ENCODE data around the gene CDH12. TPM values are rescaled to one million over a fixed set of nuclear protein-coding genes. Genes with fewer than 3 reads are reported as not detected.

Gene CDH12
- polyA plus RNA-seq, 1 experiment = not detected

- H3K4me3 ChIP-seq (ENCODE audit: low read depth, low read length) = no peak overlapping the region
- H3K27ac ChIP-seq (ENCODE audit: low read depth, low read length) = no peak overlapping the region
- ChIA-PET CTCF (interaction anchor here (0.5 to 0.6 kb wide), 2 partner anchors 141 to 359 kb away, joined by 3 to 4 read pairs; no protein-coding TSS in a partner anchor), POLR2A (no interaction called here)
- no peak for TF ChIP-seq CTCF (IDR thresholded peaks at IDR 0.05; ENCODE audit: low read depth, low read length)
- no peaks in the 10 kb centered on the region for H3K9me3 ChIP-seq (ENCODE audit: control insufficient read depth, insufficient read depth, low read length)
- H3K27me3 ChIP-seq (ENCODE audit: control insufficient read depth, insufficient read depth, low read length) = no peaks in the 10 kb centered on the region
- no peak for DNase-seq (ENCODE audit: low read depth, low spot score)
These were observed 1034.8 kb downstream of the CDH12 start for GRCh38 chr5:21818370-21818720.

- Histone ChIP-seq H3K27ac (ENCODE audit: low read depth, low read length) (no peak overlapping the region), H3K9me3 (ENCODE audit: control insufficient read depth, insufficient read depth, low read length) (no peaks in the 10 kb centered on the region), H3K4me3 (ENCODE audit: low read depth, low read length) (no peak overlapping the region; the same call in 1 of the 2 replicates), H3K27me3 (ENCODE audit: control insufficient read depth, insufficient read depth, low read length) (no peaks in the 10 kb centered on the region)
- ChIA-PET CTCF (interaction anchor here (0.6 to 1.0 kb wide), 2 partner anchors 9 to 359 kb away, joined by 3 read pairs; no protein-coding TSS in a partner anchor), POLR2A (no interaction called here)
- DNase-seq (ENCODE audit: low read depth, low spot score) = no peak
- TF ChIP-seq CTCF (IDR thresholded peaks at IDR 0.05; ENCODE audit: low read depth, low read length) = peak; percentile 38
These were observed 1035.3 kb downstream of the CDH12 start for GRCh38 chr5:21817668-21818369.

- Histone ChIP-seq H3K4me3 (ENCODE audit: low read depth, low read length) (no peak overlapping the region), H3K27ac (ENCODE audit: low read depth, low read length) (no peak overlapping the region), H3K9me3 (ENCODE audit: control insufficient read depth, insufficient read depth, low read length) (no peaks in the 10 kb centered on the region), H3K27me3 (ENCODE audit: control insufficient read depth, insufficient read depth, low read length) (no peaks in the 10 kb centered on the region)
- peak; percentile 53 for TF ChIP-seq CTCF (IDR thresholded peaks at IDR 0.05; ENCODE audit: low read depth, low read length)
- no peak for DNase-seq (ENCODE audit: low read depth, low spot score)
- ChIA-PET POLR2A (no interaction called here), CTCF (interaction anchor here (0.5 to 0.6 kb wide), 2 partner anchors 12 to 447 kb away, joined by 3 to 4 read pairs; no protein-coding TSS in a partner anchor)
These were observed 1042.3 kb downstream of the CDH12 start for GRCh38 chr5:21810737-21811316.

GRCh38 chr5:21809611-21810010 lies 1043.5 kb downstream of the CDH12 start:
- CTCF ChIA-PET = interaction anchor here (1.5 kb wide), 1 partner anchor 8 kb away, joined by 3 read pairs; no protein-coding TSS in a partner anchor
- no peak for TF ChIP-seq CTCF (IDR thresholded peaks at IDR 0.05; ENCODE audit: low read depth, low read length)
- Histone ChIP-seq H3K9me3 (ENCODE audit: control insufficient read depth, insufficient read depth, low read length) (no peaks in the 10 kb centered on the region), H3K27ac (ENCODE audit: low read depth, low read length) (no peak overlapping the region), H3K4me3 (ENCODE audit: low read depth, low read length) (no peak overlapping the region), H3K27me3 (ENCODE audit: control insufficient read depth, insufficient read depth, low read length) (no peaks in the 10 kb centered on the region)
- POLR2A ChIA-PET = no interaction called here
- no peak for DNase-seq (ENCODE audit: low read depth, low spot score)

GRCh38 chr5:21807953-21808352 lies 1045.2 kb downstream of the CDH12 start:
- TF ChIP-seq CTCF (IDR thresholded peaks at IDR 0.05; ENCODE audit: low read depth, low read length) = no peak
- ChIA-PET POLR2A (no interaction called here), CTCF (interaction anchor here (1.1 kb wide), 1 partner anchor 349 kb away, joined by 7 read pairs; no protein-coding TSS in a partner anchor)
- no peak overlapping the region for H3K4me3 ChIP-seq (ENCODE audit: low read depth, low read length)
- H3K27ac ChIP-seq (ENCODE audit: low read depth, low read length) = no peak overlapping the region
- H3K9me3 ChIP-seq (ENCODE audit: control insufficient read depth, insufficient read depth, low read length) = no peaks in the 10 kb centered on the region
- DNase-seq (ENCODE audit: low read depth, low spot score) = no peak
- no peaks in the 10 kb centered on the region for H3K27me3 ChIP-seq (ENCODE audit: control insufficient read depth, insufficient read depth, low read length)

Data from AG04450 (cell line).